Measurements from ENCODE around the gene GRAP2.

DNA sequence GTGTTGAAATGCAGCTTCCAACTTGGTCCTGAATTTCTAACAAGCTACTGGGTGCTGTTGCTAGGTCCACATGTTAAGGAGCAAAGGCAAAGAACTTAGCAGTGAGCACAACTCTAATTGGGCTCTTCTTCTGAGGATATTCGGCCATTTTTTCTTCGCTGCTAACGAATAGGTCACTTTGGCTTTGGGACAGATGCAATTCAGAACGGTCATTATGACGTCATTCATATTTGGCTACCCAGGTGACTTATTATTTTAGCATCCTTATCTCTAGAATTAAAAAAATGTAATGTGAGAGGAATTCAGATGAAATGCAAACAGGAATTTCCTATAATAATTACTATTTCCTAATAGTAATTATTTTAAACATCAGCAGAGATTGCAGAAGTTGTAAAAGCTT, 73.2 kb downstream of the GRAP2 start:
- TF ChIP-seq POLR2A (IDR thresholded peaks at IDR 0.05): no peak
- TF ChIP-seq, protein P1, sequence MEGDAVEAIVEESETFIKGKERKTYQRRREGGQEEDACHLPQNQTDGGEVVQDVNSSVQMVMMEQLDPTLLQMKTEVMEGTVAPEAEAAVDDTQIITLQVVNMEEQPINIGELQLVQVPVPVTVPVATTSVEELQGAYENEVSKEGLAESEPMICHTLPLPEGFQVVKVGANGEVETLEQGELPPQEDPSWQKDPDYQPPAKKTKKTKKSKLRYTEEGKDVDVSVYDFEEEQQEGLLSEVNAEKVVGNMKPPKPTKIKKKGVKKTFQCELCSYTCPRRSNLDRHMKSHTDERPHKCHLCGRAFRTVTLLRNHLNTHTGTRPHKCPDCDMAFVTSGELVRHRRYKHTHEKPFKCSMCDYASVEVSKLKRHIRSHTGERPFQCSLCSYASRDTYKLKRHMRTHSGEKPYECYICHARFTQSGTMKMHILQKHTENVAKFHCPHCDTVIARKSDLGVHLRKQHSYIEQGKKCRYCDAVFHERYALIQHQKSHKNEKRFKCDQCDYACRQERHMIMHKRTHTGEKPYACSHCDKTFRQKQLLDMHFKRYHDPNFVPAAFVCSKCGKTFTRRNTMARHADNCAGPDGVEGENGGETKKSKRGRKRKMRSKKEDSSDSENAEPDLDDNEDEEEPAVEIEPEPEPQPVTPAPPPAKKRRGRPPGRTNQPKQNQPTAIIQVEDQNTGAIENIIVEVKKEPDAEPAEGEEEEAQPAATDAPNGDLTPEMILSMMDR (IDR thresholded peaks at IDR 0.05): no peak
